ENCODE data around the gene KRT84. TPM values are rescaled to one million over a fixed set of nuclear protein-coding genes. Genes with fewer than 3 reads are reported as not detected.

Gene KRT84
- polyA plus RNA-seq, 1 donor from 2014 or later, result not detected

DNA sequence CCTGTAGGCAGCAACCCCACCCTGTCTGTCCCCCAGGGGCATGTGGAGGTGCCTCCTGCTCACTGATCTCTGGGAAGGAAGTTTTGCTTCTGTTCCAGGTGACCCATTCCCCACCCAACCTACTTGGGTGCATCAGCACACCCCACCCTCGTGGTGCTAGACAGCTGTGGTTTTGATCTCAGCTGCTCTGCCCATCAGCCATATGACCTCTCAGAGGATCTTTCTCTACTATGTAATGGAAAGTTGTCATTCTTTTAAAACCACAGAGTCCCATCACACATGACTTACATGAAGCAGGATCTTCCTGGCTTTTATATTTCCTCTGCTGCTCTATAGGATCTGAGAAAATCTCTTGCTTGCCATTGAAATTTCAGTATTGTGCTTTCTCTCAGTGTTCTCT, 34.2 kb upstream of the KRT84 start:
- no peak overlapping the region for H3K27ac ChIP-seq (ENCODE audit: low read length)
- no peaks in the 10 kb centered on the region for H3K9me2 ChIP-seq (ENCODE audit: insufficient read depth, low read length)
- H2AFZ ChIP-seq (ENCODE audit: low read depth, low read length), result no peak overlapping the region
- H3K4me2 ChIP-seq (ENCODE audit: low read length), result no peak overlapping the region
- TF ChIP-seq, protein P1, sequence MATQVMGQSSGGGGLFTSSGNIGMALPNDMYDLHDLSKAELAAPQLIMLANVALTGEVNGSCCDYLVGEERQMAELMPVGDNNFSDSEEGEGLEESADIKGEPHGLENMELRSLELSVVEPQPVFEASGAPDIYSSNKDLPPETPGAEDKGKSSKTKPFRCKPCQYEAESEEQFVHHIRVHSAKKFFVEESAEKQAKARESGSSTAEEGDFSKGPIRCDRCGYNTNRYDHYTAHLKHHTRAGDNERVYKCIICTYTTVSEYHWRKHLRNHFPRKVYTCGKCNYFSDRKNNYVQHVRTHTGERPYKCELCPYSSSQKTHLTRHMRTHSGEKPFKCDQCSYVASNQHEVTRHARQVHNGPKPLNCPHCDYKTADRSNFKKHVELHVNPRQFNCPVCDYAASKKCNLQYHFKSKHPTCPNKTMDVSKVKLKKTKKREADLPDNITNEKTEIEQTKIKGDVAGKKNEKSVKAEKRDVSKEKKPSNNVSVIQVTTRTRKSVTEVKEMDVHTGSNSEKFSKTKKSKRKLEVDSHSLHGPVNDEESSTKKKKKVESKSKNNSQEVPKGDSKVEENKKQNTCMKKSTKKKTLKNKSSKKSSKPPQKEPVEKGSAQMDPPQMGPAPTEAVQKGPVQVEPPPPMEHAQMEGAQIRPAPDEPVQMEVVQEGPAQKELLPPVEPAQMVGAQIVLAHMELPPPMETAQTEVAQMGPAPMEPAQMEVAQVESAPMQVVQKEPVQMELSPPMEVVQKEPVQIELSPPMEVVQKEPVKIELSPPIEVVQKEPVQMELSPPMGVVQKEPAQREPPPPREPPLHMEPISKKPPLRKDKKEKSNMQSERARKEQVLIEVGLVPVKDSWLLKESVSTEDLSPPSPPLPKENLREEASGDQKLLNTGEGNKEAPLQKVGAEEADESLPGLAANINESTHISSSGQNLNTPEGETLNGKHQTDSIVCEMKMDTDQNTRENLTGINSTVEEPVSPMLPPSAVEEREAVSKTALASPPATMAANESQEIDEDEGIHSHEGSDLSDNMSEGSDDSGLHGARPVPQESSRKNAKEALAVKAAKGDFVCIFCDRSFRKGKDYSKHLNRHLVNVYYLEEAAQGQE (IDR thresholded peaks at IDR 0.05; ENCODE audit: borderline replicate concordance), result no peak
- no peak for TF ChIP-seq RAD21 (conservative IDR thresholded peaks at IDR 0.05)
- TF ChIP-seq TAF1 (IDR thresholded peaks at IDR 0.05; ENCODE audit: low read depth), result no peak
- TF ChIP-seq SMC3 (conservative IDR thresholded peaks at IDR 0.05; ENCODE audit: poor library complexity), result no peak
- no peak for TF ChIP-seq POLR2AphosphoS5 (IDR thresholded peaks at IDR 0.05)
- no peak for TF ChIP-seq MXI1 (conservative IDR thresholded peaks at IDR 0.05; ENCODE audit: poor library complexity, severe bottlenecking)
- TF ChIP-seq EZH2 (IDR thresholded peaks at IDR 0.05; ENCODE audit: borderline replicate concordance, insufficient read depth, low read length, poor library complexity, severe bottlenecking), result no peak
- TF ChIP-seq, protein P2, sequence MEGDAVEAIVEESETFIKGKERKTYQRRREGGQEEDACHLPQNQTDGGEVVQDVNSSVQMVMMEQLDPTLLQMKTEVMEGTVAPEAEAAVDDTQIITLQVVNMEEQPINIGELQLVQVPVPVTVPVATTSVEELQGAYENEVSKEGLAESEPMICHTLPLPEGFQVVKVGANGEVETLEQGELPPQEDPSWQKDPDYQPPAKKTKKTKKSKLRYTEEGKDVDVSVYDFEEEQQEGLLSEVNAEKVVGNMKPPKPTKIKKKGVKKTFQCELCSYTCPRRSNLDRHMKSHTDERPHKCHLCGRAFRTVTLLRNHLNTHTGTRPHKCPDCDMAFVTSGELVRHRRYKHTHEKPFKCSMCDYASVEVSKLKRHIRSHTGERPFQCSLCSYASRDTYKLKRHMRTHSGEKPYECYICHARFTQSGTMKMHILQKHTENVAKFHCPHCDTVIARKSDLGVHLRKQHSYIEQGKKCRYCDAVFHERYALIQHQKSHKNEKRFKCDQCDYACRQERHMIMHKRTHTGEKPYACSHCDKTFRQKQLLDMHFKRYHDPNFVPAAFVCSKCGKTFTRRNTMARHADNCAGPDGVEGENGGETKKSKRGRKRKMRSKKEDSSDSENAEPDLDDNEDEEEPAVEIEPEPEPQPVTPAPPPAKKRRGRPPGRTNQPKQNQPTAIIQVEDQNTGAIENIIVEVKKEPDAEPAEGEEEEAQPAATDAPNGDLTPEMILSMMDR (IDR thresholded peaks at IDR 0.05; ENCODE audit: poor library complexity, severe bottlenecking), result no peak
- no peak for TF ChIP-seq EP300 (conservative IDR thresholded peaks at IDR 0.05; ENCODE audit: poor library complexity, severe bottlenecking)
- no peaks in the 10 kb centered on the region for H3K9me3 ChIP-seq (ENCODE audit: low read length)
- no peaks in the 10 kb centered on the region for H3K27me3 ChIP-seq (ENCODE audit: insufficient read depth, low read depth, low read length)
- H3K9ac ChIP-seq (ENCODE audit: low read length), result no peak overlapping the region
- no peak overlapping the region for H3K4me3 ChIP-seq (ENCODE audit: low read length)
- no peaks in the 10 kb centered on the region for H3F3A ChIP-seq (ENCODE audit: insufficient read depth, low read length, poor library complexity, severe bottlenecking)
- no peaks in the 10 kb centered on the region for H3K36me3 ChIP-seq (ENCODE audit: insufficient read depth, low read length)
- no peaks in the 10 kb centered on the region for H3K79me2 ChIP-seq (replicated peaks; ENCODE audit: insufficient read depth, low read length)
- no peaks in the 10 kb centered on the region for H4K20me1 ChIP-seq (ENCODE audit: insufficient read depth)

DNA sequence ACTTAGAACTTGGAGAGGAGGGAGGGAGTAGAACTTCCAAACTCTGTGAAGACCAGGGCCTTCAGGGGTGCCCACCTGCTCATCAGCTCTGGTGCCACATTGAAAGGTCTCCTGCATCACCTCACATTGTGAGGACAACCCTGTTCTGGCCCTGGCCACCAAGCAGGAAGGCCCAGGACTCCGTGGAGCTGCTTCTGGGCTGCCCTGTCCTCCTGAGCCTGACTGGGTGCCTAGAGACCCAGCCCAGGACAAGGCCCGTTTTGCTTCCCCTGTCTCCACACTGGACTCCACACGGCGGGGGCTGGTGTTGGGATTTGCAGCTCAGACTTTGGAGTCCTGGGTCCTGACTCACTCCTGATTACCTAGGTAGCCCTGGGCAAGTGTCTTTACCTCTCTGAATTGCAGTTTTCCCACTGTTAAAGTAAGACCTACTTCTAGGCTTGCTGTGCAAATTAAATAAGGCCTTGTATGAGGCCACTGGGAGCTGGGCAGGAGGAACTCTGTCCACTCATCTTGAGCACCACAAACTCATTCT, 33.2 kb upstream of the KRT84 start:
- Histone ChIP-seq H4K20me1 (ENCODE audit: insufficient read depth) (no peaks in the 10 kb centered on the region), H3K36me3 (ENCODE audit: insufficient read depth, low read length) (no peaks in the 10 kb centered on the region)
- TF ChIP-seq, protein P1 (IDR thresholded peaks at IDR 0.05; ENCODE audit: borderline replicate concordance), result no peak

More for the DNA sequence above, 33.2 kb upstream of the KRT84 start:
- Histone ChIP-seq H3K4me3 (ENCODE audit: low read length) (no peak overlapping the region), H3K27me3 (ENCODE audit: insufficient read depth, low read depth, low read length) (no peaks in the 10 kb centered on the region), H3K9me3 (ENCODE audit: low read length) (no peaks in the 10 kb centered on the region), H3K79me2 (replicated peaks; ENCODE audit: insufficient read depth, low read length) (no peaks in the 10 kb centered on the region), H2AFZ (ENCODE audit: low read depth, low read length) (no peak overlapping the region), H3K4me2 (ENCODE audit: low read length) (no peak overlapping the region), H3K9me2 (ENCODE audit: insufficient read depth, low read length) (no peaks in the 10 kb centered on the region), H3K9ac (ENCODE audit: low read length) (no peak overlapping the region), H3K27ac (ENCODE audit: low read length) (no peak overlapping the region), H3F3A (ENCODE audit: insufficient read depth, low read length, poor library complexity, severe bottlenecking) (no peaks in the 10 kb centered on the region)
